WERI-Rb-1 (cell line): ENCODE measurements around the gene PRMT2.
A peak's percentile ranks its signal among the peaks of the same experiment; 100 is the strongest.

Source experiments
- DNase-seq: peaks from one replicate; pipeline ENCODE4 v3.0.0-alpha.2; 2020
- H3K27ac ChIP-seq: fragments of 250-450 bp; sonication (Bioruptor Pico); 2 replicates; pipeline ENCODE4 v1.5.1; 2020; ENCODE audit warnings: mild to moderate bottlenecking, moderate library complexity
- H3K27me3 ChIP-seq: fragments of 250-450 bp; sonication (Bioruptor Pico); 2 replicates; pipeline ENCODE4 v1.5.1; 2021; ENCODE audit warnings: mild to moderate bottlenecking, low read depth, moderate library complexity; ENCODE audit not compliant: insufficient read depth, severe bottlenecking
- H3K36me3 ChIP-seq: fragments of 250-450 bp; sonication (Bioruptor Pico); 2 replicates; pipeline ENCODE4 v1.5.1; 2020; ENCODE audit warnings: mild to moderate bottlenecking, moderate library complexity
- H3K4me3 ChIP-seq: 2 replicates; pipeline ENCODE4 v1.5.1; 2011; ENCODE audit warnings: low read depth, mild to moderate bottlenecking, control low read depth, low read length
- H3K9me3 ChIP-seq: fragments of 250-450 bp; sonication (Bioruptor Pico); 2 replicates; pipeline ENCODE4 v1.5.1; 2021; ENCODE audit warnings: mild to moderate bottlenecking, moderate library complexity; ENCODE audit not compliant: severe bottlenecking
- TF ChIP-seq, protein P1 (sequence below): IDR thresholded peaks from 2 replicates; pipeline ENCODE4 v1.5.1; 2011; ENCODE audit warnings: low read depth, mild to moderate bottlenecking, control low read depth, inconsistent platforms, low read length

The PRMT2 gene

DNA sequence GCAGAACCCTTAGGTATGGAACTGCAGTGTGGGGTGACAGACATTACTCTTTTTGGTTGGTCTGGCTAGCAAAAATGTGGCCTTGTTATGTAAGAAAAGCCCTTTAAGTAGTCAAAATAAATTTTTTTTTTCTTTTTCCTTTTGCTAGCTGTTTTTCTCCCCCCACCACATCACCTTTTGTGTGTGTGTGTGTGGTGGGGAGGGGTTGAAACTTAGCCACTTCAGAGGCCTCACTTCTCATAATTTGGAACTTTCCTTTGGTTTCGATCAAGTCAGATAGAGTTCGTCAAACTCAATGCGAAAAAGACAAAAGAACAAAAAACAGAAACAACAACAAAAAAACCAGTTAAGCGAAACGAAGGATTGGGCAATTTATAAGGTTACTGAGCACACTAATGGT, 1.9 kb upstream of the PRMT2 start:
- H3K36me3 ChIP-seq, result peaks cover 15% of the 10 kb centered on the region
- no peaks in the 10 kb centered on the region for H3K27me3 ChIP-seq
- no peak for DNase-seq
- H3K27ac ChIP-seq, result no peak overlapping the region
- no peaks in the 10 kb centered on the region for H3K9me3 ChIP-seq
- no peak overlapping the region for H3K4me3 ChIP-seq
- TF ChIP-seq, protein P1, sequence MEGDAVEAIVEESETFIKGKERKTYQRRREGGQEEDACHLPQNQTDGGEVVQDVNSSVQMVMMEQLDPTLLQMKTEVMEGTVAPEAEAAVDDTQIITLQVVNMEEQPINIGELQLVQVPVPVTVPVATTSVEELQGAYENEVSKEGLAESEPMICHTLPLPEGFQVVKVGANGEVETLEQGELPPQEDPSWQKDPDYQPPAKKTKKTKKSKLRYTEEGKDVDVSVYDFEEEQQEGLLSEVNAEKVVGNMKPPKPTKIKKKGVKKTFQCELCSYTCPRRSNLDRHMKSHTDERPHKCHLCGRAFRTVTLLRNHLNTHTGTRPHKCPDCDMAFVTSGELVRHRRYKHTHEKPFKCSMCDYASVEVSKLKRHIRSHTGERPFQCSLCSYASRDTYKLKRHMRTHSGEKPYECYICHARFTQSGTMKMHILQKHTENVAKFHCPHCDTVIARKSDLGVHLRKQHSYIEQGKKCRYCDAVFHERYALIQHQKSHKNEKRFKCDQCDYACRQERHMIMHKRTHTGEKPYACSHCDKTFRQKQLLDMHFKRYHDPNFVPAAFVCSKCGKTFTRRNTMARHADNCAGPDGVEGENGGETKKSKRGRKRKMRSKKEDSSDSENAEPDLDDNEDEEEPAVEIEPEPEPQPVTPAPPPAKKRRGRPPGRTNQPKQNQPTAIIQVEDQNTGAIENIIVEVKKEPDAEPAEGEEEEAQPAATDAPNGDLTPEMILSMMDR, result no peak

DNA sequence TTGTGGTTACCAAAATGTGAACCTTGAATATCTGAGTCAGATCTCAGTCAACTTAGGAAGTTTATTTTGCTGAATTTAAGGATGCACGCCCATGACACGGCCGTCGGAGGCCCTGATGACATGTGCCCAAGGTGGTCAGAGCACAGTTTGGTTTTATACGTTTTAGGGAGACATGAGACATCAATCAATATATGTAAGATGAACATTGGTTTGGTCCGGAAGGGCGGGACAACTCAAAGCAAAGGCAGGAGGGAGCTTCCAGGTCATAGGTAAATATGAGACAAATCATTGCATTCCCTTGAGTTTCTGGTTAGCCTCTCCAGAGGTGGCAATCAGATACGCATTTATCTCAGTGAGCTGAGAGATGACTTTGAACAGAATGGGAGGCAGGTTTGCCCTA, 1.0 kb upstream of the PRMT2 start:
- peak overlapping the region; percentile 71 for H3K4me3 ChIP-seq
- TF ChIP-seq, protein P1, result no peak
- H3K27ac ChIP-seq, result peak overlapping the region; percentile 96
- peaks cover 15% of the 10 kb centered on the region for H3K36me3 ChIP-seq
- H3K9me3 ChIP-seq, result no peaks in the 10 kb centered on the region
- no peak for DNase-seq
- no peaks in the 10 kb centered on the region for H3K27me3 ChIP-seq

DNA sequence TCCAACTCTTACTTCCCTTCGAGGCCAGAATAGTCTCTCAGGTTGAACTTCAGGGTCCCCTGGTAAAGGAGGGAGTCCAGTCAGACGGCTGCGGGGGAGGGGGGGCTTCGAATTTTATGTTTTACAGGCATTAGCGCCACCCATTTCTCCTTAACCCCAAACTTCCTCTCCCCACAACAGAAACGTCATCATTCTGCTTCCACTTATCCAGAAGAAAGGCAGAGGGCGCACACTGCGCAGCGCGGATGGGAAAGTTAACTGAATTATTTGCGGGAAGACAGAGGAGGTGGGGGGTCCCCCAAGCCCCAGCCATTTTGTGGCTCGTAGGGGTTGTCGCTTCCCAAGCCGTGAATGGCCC, 529 bp upstream of the PRMT2 start:
- Histone ChIP-seq H3K4me3 (peak overlapping the region; percentile 71), H3K27ac (peak overlapping the region; percentile 96), H3K36me3 (peaks cover 15% of the 10 kb centered on the region), H3K27me3 (no peaks in the 10 kb centered on the region), H3K9me3 (no peaks in the 10 kb centered on the region)
- TF ChIP-seq, protein P1, result peak; percentile 52
- peak; percentile 92 for DNase-seq

DNA sequence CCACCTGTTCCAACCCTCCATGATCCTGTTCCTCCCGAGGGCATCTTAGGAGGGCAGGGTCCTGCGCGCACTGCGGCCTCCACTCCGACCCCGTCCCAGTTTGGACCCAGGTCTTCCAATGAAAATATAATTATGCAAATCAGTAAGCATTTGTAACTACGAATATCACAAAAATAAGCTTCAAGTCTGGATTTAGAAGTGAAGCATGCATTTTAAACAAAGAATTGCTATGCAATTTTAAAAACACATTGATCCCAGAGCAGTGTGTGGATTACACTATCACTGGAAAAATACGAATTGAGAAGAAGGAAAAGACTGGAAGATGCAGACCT, 673 bp downstream of the PRMT2 start:
- H3K27ac ChIP-seq, result peak overlapping the region; percentile 96

DNA sequence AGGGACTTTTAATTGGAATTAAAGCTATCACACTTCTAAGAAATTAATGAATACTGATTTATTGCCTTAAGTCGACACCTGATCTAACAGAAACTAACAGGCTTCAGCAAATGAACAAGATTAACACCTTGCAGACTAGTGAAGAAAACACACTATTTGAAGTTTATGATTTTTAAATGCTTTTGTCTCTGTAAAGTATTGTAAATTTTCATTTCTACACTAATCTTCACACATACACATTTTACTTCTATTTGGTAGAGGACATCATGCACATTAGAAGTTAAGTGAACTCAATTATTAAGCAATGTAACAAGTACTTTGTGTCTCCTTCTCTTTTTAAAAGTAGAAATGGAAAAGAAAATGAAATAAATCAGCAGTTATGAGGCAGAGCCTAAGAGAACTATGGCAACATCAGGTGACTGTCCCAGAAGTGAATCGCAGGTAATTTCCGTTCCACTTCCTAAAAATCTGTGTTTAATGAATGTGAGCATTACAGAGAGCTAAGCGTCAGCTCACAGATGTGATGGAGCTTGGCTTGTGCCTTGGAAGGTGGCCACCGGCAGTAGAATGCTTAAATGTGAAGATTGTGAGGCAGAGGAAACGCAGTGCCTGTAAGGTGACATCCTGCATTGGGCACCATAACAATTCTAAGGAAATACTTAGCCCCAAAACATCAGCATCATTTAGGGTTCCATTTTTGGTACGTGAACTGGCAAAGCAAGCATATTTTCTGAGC, 1.2 kb downstream of the PRMT2 start:
- peak overlapping the region; percentile 96 for H3K27ac ChIP-seq
- no peaks in the 10 kb centered on the region for H3K9me3 ChIP-seq
- TF ChIP-seq, protein P1, result no peak
- H3K36me3 ChIP-seq, result peaks cover 17% of the 10 kb centered on the region
- no peak for DNase-seq
- H3K4me3 ChIP-seq, result peak overlapping the region; percentile 71
- no peaks in the 10 kb centered on the region for H3K27me3 ChIP-seq

More for the DNA sequence above, 673 bp downstream of the PRMT2 start:
- Histone ChIP-seq H3K9me3 (no peaks in the 10 kb centered on the region), H3K4me3 (peak overlapping the region; percentile 71), H3K27me3 (no peaks in the 10 kb centered on the region), H3K36me3 (peaks cover 15% of the 10 kb centered on the region)
- no peak for DNase-seq
- TF ChIP-seq, protein P1, result no peak
